Stimulated activated CD4-positive, alpha-beta T cell treated with anti-CD3 and anti-CD28 coated beads, Interleukin-4, amount 100 ng/mL, for 1 hour (primary cell): ENCODE measurements around the gene NRF1.
A peak's percentile ranks its signal among the peaks of the same experiment; 100 is the strongest.

Experiments
- DNase-seq: peaks from one replicate; pipeline ENCODE4 v3.0.0-alpha.2; 2020

NRF1 gene

GRCh38 chr7:129773328-129773731 lies 161.8 kb downstream of the NRF1 start:
- DNase-seq: no peak

- DNase-seq: no peak
Measured at GRCh38 chr7:129773871-129774270, 162.4 kb downstream of the NRF1 start.

- DNase-seq: no peak
Measured at GRCh38 chr7:129774359-129774758, 162.8 kb downstream of the NRF1 start.

GRCh38 chr7:129774871-129775694 lies 163.6 kb downstream of the NRF1 start:
- no peak for DNase-seq

- no peak for DNase-seq
Measured at GRCh38 chr7:129775695-129776361, 164.3 kb downstream of the NRF1 start.

- DNase-seq: no peak
Measured at GRCh38 chr7:129776362-129776722, 164.8 kb downstream of the NRF1 start.

GRCh38 chr7:129777195-129777844 lies 165.8 kb downstream of the NRF1 start:
- DNase-seq: no peak

- peak; percentile 7 for DNase-seq
Measured at GRCh38 chr7:129777993-129778769, 166.7 kb downstream of the NRF1 start.

- DNase-seq: peak; percentile 19
Measured at GRCh38 chr7:129778770-129779601, 167.5 kb downstream of the NRF1 start.

- DNase-seq: peak; percentile 42
Measured at GRCh38 chr7:129779602-129780256, 168.2 kb downstream of the NRF1 start.

- DNase-seq: peak; percentile 82
Measured at GRCh38 chr7:129780257-129780973, 168.9 kb downstream of the NRF1 start.

- peak; percentile 21 for DNase-seq
Measured at GRCh38 chr7:129780974-129781927, 169.7 kb downstream of the NRF1 start.

GRCh38 chr7:129781928-129782817 lies 170.7 kb downstream of the NRF1 start:
- peak; percentile 18 for DNase-seq

GRCh38 chr7:129782818-129783583 lies 171.5 kb downstream of the NRF1 start:
- DNase-seq: peak; percentile 8

- DNase-seq: no peak
Measured at GRCh38 chr7:129783584-129783919, 172.0 kb downstream of the NRF1 start.

- no peak for DNase-seq
Measured at GRCh38 chr7:129784437-129784782, 172.9 kb downstream of the NRF1 start.

GRCh38 chr7:129784783-129785684 lies 173.5 kb downstream of the NRF1 start:
- no peak for DNase-seq
